Activated CD4-positive, alpha-beta memory T cell treated with anti-CD3 and anti-CD28 coated beads, Interleukin-2, amount 10 ng/mL, durations not matched to agents 7 days and 5 days (primary cell): ENCODE results near the gene TBCC. TPM values are rescaled to one million over a fixed set of nuclear protein-coding genes. Genes with fewer than 3 reads are reported as not detected.

Source experiments
- CTCF ChIA-PET: fragments of 350-600 bp; sonication (Branson Sonifier 250); formaldehyde crosslinking; loops from one replicate; lab custom pipeline; 2021; ENCODE audit warnings: antibody characterized with exemption, inconsistent platforms; lab: Charles Lee
- POLR2A ChIA-PET: fragments of 350-600 bp; sonication (Branson Sonifier 250); formaldehyde crosslinking; loops from one replicate; lab custom pipeline; 2021; ENCODE audit warnings: antibody characterized with exemption; lab: Charles Lee
- DNase-seq: peaks from one replicate; pipeline ENCODE4 v3.0.0-alpha.2; 2020
- H3K27ac Mint-ChIP-seq: one replicate; pipeline ENCODE4 v1.8.0; 2021; ENCODE audit warnings: mild to moderate bottlenecking, mixed read lengths
- H3K27me3 Mint-ChIP-seq: one replicate; pipeline ENCODE4 v1.8.0; 2021; ENCODE audit warnings: mixed read lengths
- H3K36me3 Mint-ChIP-seq: one replicate; pipeline ENCODE4 v1.8.0; 2021; ENCODE audit warnings: low read depth, mixed read lengths
- H3K4me1 Mint-ChIP-seq: one replicate; pipeline ENCODE4 v1.8.0; 2021; ENCODE audit warnings: mixed read lengths
- H3K4me3 Mint-ChIP-seq: one replicate; pipeline ENCODE4 v1.8.0; 2021; ENCODE audit warnings: mild to moderate bottlenecking, mixed read lengths
- H3K9me3 Mint-ChIP-seq: one replicate; pipeline ENCODE4 v1.8.0; 2021; ENCODE audit warnings: mixed read lengths
- total RNA-seq, 2 experiments: library from RNA; stranded (reverse); gene quantifications; one replicate each; pipeline ENCODE4 v1.2.3, GENCODE V29; 2021

Gene TBCC
- total RNA-seq, 2 experiments from 2014 or later, result 33.7 to 34.9 TPM

- peak; percentile 79 for DNase-seq
- no peaks in the 10 kb centered on the region for H3K36me3 Mint-ChIP-seq
- H3K4me3 Mint-ChIP-seq, result peak overlapping the region; percentile 77
- H3K27me3 Mint-ChIP-seq, result no peaks in the 10 kb centered on the region
- H3K27ac Mint-ChIP-seq, result peak overlapping the region; percentile 91
- POLR2A ChIA-PET, result interaction anchor here (0.6 to 3.4 kb wide), 19 partner anchors 9 to 203 kb away, joined by 3 to 35 read pairs (median 5); partner anchors contain the start of genes CNPY3, RPL7L1, TBCC and UBR2
- H3K9me3 Mint-ChIP-seq, result no peaks in the 10 kb centered on the region
- H3K4me1 Mint-ChIP-seq, result peaks cover 22% of the 10 kb centered on the region
- CTCF ChIA-PET, result interaction anchor here (0.7 to 4.1 kb wide), 35 partner anchors 12 to 417 kb away, joined by 3 to 79 read pairs (median 4); partner anchors contain the start of genes RPL7L1, TBCC and UBR2
These were observed 19.3 kb downstream of the TBCC start for GRCh38 chr6:42726485-42727086.

GRCh38 chr6:42726026-42726425 is 19.9 kb downstream of the TBCC start:
- Mint-ChIP-seq H3K27ac (peak overlapping the region; percentile 91), H3K36me3 (no peaks in the 10 kb centered on the region), H3K9me3 (no peaks in the 10 kb centered on the region), H3K27me3 (no peaks in the 10 kb centered on the region), H3K4me3 (peak overlapping the region; percentile 77), H3K4me1 (peaks cover 22% of the 10 kb centered on the region)
- ChIA-PET POLR2A (interaction anchor here (0.6 to 3.4 kb wide), 17 partner anchors 8 to 204 kb away, joined by 3 to 35 read pairs (median 6); partner anchors contain the start of genes CNPY3, RPL7L1, TBCC and UBR2), CTCF (interaction anchor here (0.6 to 4.1 kb wide), 36 partner anchors 11 to 416 kb away, joined by 3 to 79 read pairs (median 4); partner anchors contain the start of genes RPL7L1, TBCC and UBR2)
- DNase-seq, result no peak

- H3K36me3 Mint-ChIP-seq, result no peaks in the 10 kb centered on the region
- POLR2A ChIA-PET, result interaction anchor here (1.5 to 3.4 kb wide), 2 partner anchors 21 to 32 kb away, joined by 4 to 35 read pairs; partner anchors contain the start of gene TBCC
- no peak for DNase-seq
- H3K27me3 Mint-ChIP-seq, result no peaks in the 10 kb centered on the region
- H3K4me1 Mint-ChIP-seq, result peaks cover 22% of the 10 kb centered on the region
- H3K4me3 Mint-ChIP-seq, result no peak overlapping the region
- no peaks in the 10 kb centered on the region for H3K9me3 Mint-ChIP-seq
- CTCF ChIA-PET, result interaction anchor here (1.0 to 4.1 kb wide), 7 partner anchors 44 to 178 kb away, joined by 3 to 79 read pairs (median 5); partner anchors contain the start of gene RPL7L1
- no peak overlapping the region for H3K27ac Mint-ChIP-seq
These were observed 21.1 kb downstream of the TBCC start for GRCh38 chr6:42724825-42725224.

- no peaks in the 10 kb centered on the region for H3K27me3 Mint-ChIP-seq
- POLR2A ChIA-PET, result no interaction called here
- no peaks in the 10 kb centered on the region for H3K36me3 Mint-ChIP-seq
- CTCF ChIA-PET, result no interaction called here
- peaks cover 18% of the 10 kb centered on the region for H3K4me1 Mint-ChIP-seq
- no peak for DNase-seq
- no peak within 1 kb of the TSS for H3K27ac Mint-ChIP-seq
- no peaks in the 10 kb centered on the region for H3K9me3 Mint-ChIP-seq
- H3K4me3 Mint-ChIP-seq, result no peak within 1 kb of the TSS
These were observed 23.4 kb downstream of the TBCC start, which contains the start of gene PRPH2 for GRCh38 chr6:42722497-42722896. PRPH2 (minus strand) TSS chr6:42722597; CDS start chr6:42722334, 263 bp downstream.

GRCh38 chr6:42720739-42721138 is 25.2 kb downstream of the TBCC start:
- no peak for DNase-seq
- Mint-ChIP-seq H3K4me1 (peaks cover under 1% of the 10 kb centered on the region), H3K4me3 (no peak overlapping the region), H3K36me3 (no peaks in the 10 kb centered on the region), H3K27ac (no peak overlapping the region), H3K27me3 (no peaks in the 10 kb centered on the region), H3K9me3 (no peaks in the 10 kb centered on the region)
- ChIA-PET CTCF (interaction anchor here (1.7 kb wide), 1 partner anchor 157 kb away, joined by 3 read pairs; no protein-coding TSS in a partner anchor), POLR2A (interaction anchor here (1.1 kb wide), 1 partner anchor 209 kb away, joined by 3 read pairs; the partner anchor contains the start of gene CNPY3)

GRCh38 chr6:42715871-42716270 is 30.0 kb downstream of the TBCC start:
- H3K27ac Mint-ChIP-seq, result no peak overlapping the region
- no peaks in the 10 kb centered on the region for H3K4me1 Mint-ChIP-seq
- POLR2A ChIA-PET, result interaction anchor here (0.7 kb wide), 1 partner anchor 67 kb away, joined by 4 read pairs; no protein-coding TSS in a partner anchor
- H3K27me3 Mint-ChIP-seq, result no peaks in the 10 kb centered on the region
- peaks cover 5% of the 10 kb centered on the region for H3K9me3 Mint-ChIP-seq
- H3K4me3 Mint-ChIP-seq, result no peak overlapping the region
- no peaks in the 10 kb centered on the region for H3K36me3 Mint-ChIP-seq
- CTCF ChIA-PET, result interaction anchor here (2.4 kb wide), 1 partner anchor 10 kb away, joined by 9 read pairs; no protein-coding TSS in a partner anchor
- DNase-seq, result no peak

- POLR2A ChIA-PET, result no interaction called here
These were observed 31.7 kb downstream of the TBCC start for GRCh38 chr6:42714098-42714761.

GRCh38 chr6:42711930-42712329 is 34.0 kb downstream of the TBCC start:
- Mint-ChIP-seq H3K4me3 (no peak overlapping the region), H3K27ac (no peak overlapping the region), H3K36me3 (no peaks in the 10 kb centered on the region), H3K27me3 (no peaks in the 10 kb centered on the region), H3K9me3 (peaks cover 7% of the 10 kb centered on the region), H3K4me1 (peaks cover 6% of the 10 kb centered on the region)
- ChIA-PET POLR2A (no interaction called here), CTCF (interaction anchor here (0.6 kb wide), 1 partner anchor 14 kb away, joined by 4 read pairs; no protein-coding TSS in a partner anchor)
- no peak for DNase-seq

More at GRCh38 chr6:42714098-42714761, 31.7 kb downstream of the TBCC start:
- peaks cover 7% of the 10 kb centered on the region for H3K9me3 Mint-ChIP-seq
- CTCF ChIA-PET, result interaction anchor here (1.5 to 2.4 kb wide), 2 partner anchors 12 to 51 kb away, joined by 5 to 9 read pairs; no protein-coding TSS in a partner anchor
- H3K4me3 Mint-ChIP-seq, result no peak overlapping the region
- H3K36me3 Mint-ChIP-seq, result no peaks in the 10 kb centered on the region
- no peaks in the 10 kb centered on the region for H3K4me1 Mint-ChIP-seq
- H3K27ac Mint-ChIP-seq, result no peak overlapping the region
- no peaks in the 10 kb centered on the region for H3K27me3 Mint-ChIP-seq
- no peak for DNase-seq

- Mint-ChIP-seq H3K4me3 (no peak overlapping the region), H3K27me3 (no peaks in the 10 kb centered on the region), H3K9me3 (peaks cover 7% of the 10 kb centered on the region), H3K27ac (no peak overlapping the region), H3K4me1 (peaks cover 6% of the 10 kb centered on the region), H3K36me3 (no peaks in the 10 kb centered on the region)
- POLR2A ChIA-PET, result no interaction called here
- CTCF ChIA-PET, result no interaction called here
- DNase-seq, result no peak
These were observed 35.6 kb downstream of the TBCC start for GRCh38 chr6:42710316-42710715.

- peaks cover 7% of the 10 kb centered on the region for H3K9me3 Mint-ChIP-seq
- ChIA-PET CTCF (no interaction called here), POLR2A (no interaction called here)
- no peak overlapping the region for H3K4me3 Mint-ChIP-seq
- no peaks in the 10 kb centered on the region for H3K27me3 Mint-ChIP-seq
- H3K27ac Mint-ChIP-seq, result no peak overlapping the region
- H3K36me3 Mint-ChIP-seq, result no peaks in the 10 kb centered on the region
- no peak for DNase-seq
- H3K4me1 Mint-ChIP-seq, result peaks cover 6% of the 10 kb centered on the region
These were observed 36.0 kb downstream of the TBCC start for GRCh38 chr6:42709871-42710270.

- no peaks in the 10 kb centered on the region for H3K27me3 Mint-ChIP-seq
- DNase-seq, result no peak
- POLR2A ChIA-PET, result interaction anchor here (1.8 kb wide), 1 partner anchor 38 kb away, joined by 7 read pairs; the partner anchor contains the start of gene TBCC
- peaks cover 7% of the 10 kb centered on the region for H3K9me3 Mint-ChIP-seq
- no peak overlapping the region for H3K27ac Mint-ChIP-seq
- H3K36me3 Mint-ChIP-seq, result no peaks in the 10 kb centered on the region
- peaks cover 6% of the 10 kb centered on the region for H3K4me1 Mint-ChIP-seq
- CTCF ChIA-PET, result no interaction called here
- no peak overlapping the region for H3K4me3 Mint-ChIP-seq
These were observed 37.8 kb downstream of the TBCC start for GRCh38 chr6:42708096-42708495.

- no peaks in the 10 kb centered on the region for H3K36me3 Mint-ChIP-seq
- no peak overlapping the region for H3K4me3 Mint-ChIP-seq
- DNase-seq, result no peak
- peaks cover 7% of the 10 kb centered on the region for H3K9me3 Mint-ChIP-seq
- peaks cover 6% of the 10 kb centered on the region for H3K4me1 Mint-ChIP-seq
- CTCF ChIA-PET, result no interaction called here
- no peaks in the 10 kb centered on the region for H3K27me3 Mint-ChIP-seq
- no peak overlapping the region for H3K27ac Mint-ChIP-seq
- POLR2A ChIA-PET, result interaction anchor here (1.8 kb wide), 1 partner anchor 38 kb away, joined by 7 read pairs; the partner anchor contains the start of gene TBCC
These were observed 38.3 kb downstream of the TBCC start for GRCh38 chr6:42707595-42707994.
